Adrenal gland (tissue), 5 donors: ENCODE data around the gene RDH11.

ENCODE experiments used
- POLR2A ChIP-seq, 2 donors: fragments of 450-650 bp; IDR thresholded peaks; one replicate each; pipeline ENCODE4 v1.6.1; 2017; ENCODE audit warnings: antibody characterized with exemption in 2 of 2, mild to moderate bottlenecking in 2 of 2, moderate library complexity in 1 of 2
- TF ChIP-seq, protein P1 (sequence below), 6 experiments: fragments of 450-650 bp in 4 of 6; fragments of 200-600 bp in 2 of 6; sonication (generic) in 1 of 6; IDR thresholded peaks; 1 replicate in 5 of 6; 2 replicates in 1 of 6; pipeline versions ENCODE4 v1.5.1 to v1.8.0; 2016 to 2021; ENCODE audit warnings: antibody characterized with exemption in 6 of 6, mild to moderate bottlenecking in 2 of 6, moderate library complexity in 1 of 6
- donor health status: DM: no; HTN: no; CAD: no.

DNA sequence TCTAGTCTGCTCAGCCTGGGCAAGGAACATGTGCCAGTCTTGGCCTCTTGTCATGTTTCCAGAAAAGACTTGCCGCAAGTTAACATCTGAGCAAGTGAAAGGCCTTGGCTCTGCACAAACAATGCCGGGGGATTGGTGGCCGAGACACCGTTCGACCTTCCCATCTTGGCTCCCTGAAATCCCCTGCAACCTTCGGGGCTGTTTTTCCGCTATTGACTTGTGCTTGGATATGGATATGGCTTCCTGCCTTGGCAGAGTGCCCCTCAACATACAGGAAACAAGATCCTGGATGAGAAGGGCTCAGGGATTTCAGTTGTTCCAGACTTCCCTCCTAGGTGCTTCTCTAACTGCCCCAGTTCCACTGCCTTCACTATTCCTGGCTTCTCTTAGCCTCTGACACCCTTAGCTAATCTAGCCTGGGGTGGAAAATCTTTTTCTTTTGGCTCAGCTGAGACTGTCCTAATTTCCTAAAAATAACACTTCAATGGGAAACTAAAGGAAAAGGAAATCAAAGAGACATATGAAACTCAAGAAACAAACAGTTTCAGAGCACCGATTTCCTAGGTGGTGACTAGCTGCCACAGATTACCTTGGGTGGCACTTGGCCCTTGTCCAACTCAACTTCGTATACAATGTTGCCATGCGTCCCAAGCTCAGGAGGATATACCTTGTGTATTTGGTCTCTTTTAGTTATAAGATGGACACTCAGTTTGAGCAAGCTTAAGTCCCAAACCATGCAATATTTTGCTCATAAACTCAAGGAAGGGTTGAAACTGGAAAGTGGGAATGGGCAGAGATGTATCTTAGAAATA is 40.0 kb upstream of the RDH11 start:
- TF ChIP-seq POLR2A (IDR thresholded peaks at IDR 0.05), result no peak
- TF ChIP-seq, protein P1, sequence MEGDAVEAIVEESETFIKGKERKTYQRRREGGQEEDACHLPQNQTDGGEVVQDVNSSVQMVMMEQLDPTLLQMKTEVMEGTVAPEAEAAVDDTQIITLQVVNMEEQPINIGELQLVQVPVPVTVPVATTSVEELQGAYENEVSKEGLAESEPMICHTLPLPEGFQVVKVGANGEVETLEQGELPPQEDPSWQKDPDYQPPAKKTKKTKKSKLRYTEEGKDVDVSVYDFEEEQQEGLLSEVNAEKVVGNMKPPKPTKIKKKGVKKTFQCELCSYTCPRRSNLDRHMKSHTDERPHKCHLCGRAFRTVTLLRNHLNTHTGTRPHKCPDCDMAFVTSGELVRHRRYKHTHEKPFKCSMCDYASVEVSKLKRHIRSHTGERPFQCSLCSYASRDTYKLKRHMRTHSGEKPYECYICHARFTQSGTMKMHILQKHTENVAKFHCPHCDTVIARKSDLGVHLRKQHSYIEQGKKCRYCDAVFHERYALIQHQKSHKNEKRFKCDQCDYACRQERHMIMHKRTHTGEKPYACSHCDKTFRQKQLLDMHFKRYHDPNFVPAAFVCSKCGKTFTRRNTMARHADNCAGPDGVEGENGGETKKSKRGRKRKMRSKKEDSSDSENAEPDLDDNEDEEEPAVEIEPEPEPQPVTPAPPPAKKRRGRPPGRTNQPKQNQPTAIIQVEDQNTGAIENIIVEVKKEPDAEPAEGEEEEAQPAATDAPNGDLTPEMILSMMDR (IDR thresholded peaks at IDR 0.05), result no peak
